ENCODE measurements around the gene GH1. TPM values are rescaled to one million over a fixed set of nuclear protein-coding genes. Genes with fewer than 3 reads are reported as not detected.
A peak's percentile ranks its signal among the peaks of the same experiment; 100 is the strongest.

The GH1 gene
- total and polyA plus RNA-seq, 4 donors = not detected

GRCh38 chr17:63946440-63947363 is 28.1 kb upstream of the GH1 start:
- WGBS, 2 donors = 52% methylated on average over 20 of the region's 20 CpGs

GRCh38 chr17:63945784-63946439 is 27.3 kb upstream of the GH1 start:
- DNase-seq (no peak), ATAC-seq (ENCODE audit: low FRiP score) (no peak)
- Histone ChIP-seq H3K9me3 (ENCODE audit: control insufficient read depth, low read length) (no peaks in the 10 kb centered on the region), H3K27me3 (ENCODE audit: control insufficient read depth in 1 of 2, insufficient read depth in 2 of 2, low read length in 1 of 2) (no peaks in the 10 kb centered on the region), H3K27ac (ENCODE audit: low read depth in 1 of 2, low read length in 2 of 2) (no peak overlapping the region), H3K4me3 (ENCODE audit: low read length in 2 of 2) (no peak overlapping the region), H3K36me3 (ENCODE audit: control insufficient read depth in 1 of 2, insufficient read depth in 2 of 2, low read length in 1 of 2) (no peaks in the 10 kb centered on the region), H3K4me1 (ENCODE audit: control insufficient read depth in 1 of 2, insufficient read depth in 2 of 2, low read length in 2 of 2) (no peaks in the 10 kb centered on the region)
- intact Hi-C loops (cut with DNase I) = no loop called here
- WGBS, 2 donors = 78 to 82% methylated on average over 6 of the region's 6 CpGs

More at GRCh38 chr17:63946440-63947363, 28.1 kb upstream of the GH1 start:
- Histone ChIP-seq H3K27me3 (ENCODE audit: control insufficient read depth in 1 of 2, insufficient read depth in 2 of 2, low read length in 1 of 2) (no peaks in the 10 kb centered on the region), H3K4me3 (ENCODE audit: low read length in 2 of 2) (no peak overlapping the region), H3K9me3 (ENCODE audit: control insufficient read depth, low read length) (no peaks in the 10 kb centered on the region), H3K36me3 (ENCODE audit: control insufficient read depth in 1 of 2, insufficient read depth in 2 of 2, low read length in 1 of 2) (no peaks in the 10 kb centered on the region), H3K27ac (ENCODE audit: low read depth in 1 of 2, low read length in 2 of 2) (no peak overlapping the region), H3K4me1 (ENCODE audit: control insufficient read depth in 1 of 2, insufficient read depth in 2 of 2, low read length in 2 of 2) (no peaks in the 10 kb centered on the region)
- ATAC-seq (ENCODE audit: low FRiP score) (peak; percentile 73), DNase-seq (no peak)
- intact Hi-C loops (cut with DNase I) = no loop called here

- Histone ChIP-seq H3K4me1 (ENCODE audit: control insufficient read depth in 1 of 2, insufficient read depth in 2 of 2, low read length in 2 of 2) (no peaks in the 10 kb centered on the region), H3K27ac (ENCODE audit: low read depth in 1 of 2, low read length in 2 of 2) (no peak overlapping the region), H3K27me3 (ENCODE audit: control insufficient read depth in 1 of 2, insufficient read depth in 2 of 2, low read length in 1 of 2) (no peaks in the 10 kb centered on the region), H3K4me3 (ENCODE audit: low read length in 2 of 2) (no peak overlapping the region), H3K36me3 (ENCODE audit: control insufficient read depth in 1 of 2, insufficient read depth in 2 of 2, low read length in 1 of 2) (no peaks in the 10 kb centered on the region), H3K9me3 (ENCODE audit: control insufficient read depth, low read length) (no peaks in the 10 kb centered on the region)
- WGBS, 2 donors = 83 to 85% methylated on average over 24 of the region's 24 CpGs
- intact Hi-C loops (cut with DNase I) = no loop called here
- no peak for ATAC-seq (ENCODE audit: low FRiP score)
- no peak for DNase-seq
These were observed 26.3 kb upstream of the GH1 start for GRCh38 chr17:63944736-63945499.

- ATAC-seq (ENCODE audit: low FRiP score) (no peak), DNase-seq (no peak)
- Histone ChIP-seq H3K36me3 (ENCODE audit: control insufficient read depth in 1 of 2, insufficient read depth in 2 of 2, low read length in 1 of 2) (no peaks in the 10 kb centered on the region), H3K9me3 (ENCODE audit: control insufficient read depth, low read length) (no peaks in the 10 kb centered on the region), H3K4me3 (ENCODE audit: low read length in 2 of 2) (no peak overlapping the region), H3K27me3 (ENCODE audit: control insufficient read depth in 1 of 2, insufficient read depth in 2 of 2, low read length in 1 of 2) (no peaks in the 10 kb centered on the region), H3K27ac (ENCODE audit: low read depth in 1 of 2, low read length in 2 of 2) (no peak overlapping the region), H3K4me1 (ENCODE audit: control insufficient read depth in 1 of 2, insufficient read depth in 2 of 2, low read length in 2 of 2) (no peaks in the 10 kb centered on the region)
- 84 to 85% methylated on average over 9 of the region's 9 CpGs for WGBS, 2 donors
- intact Hi-C loops (cut with DNase I) = no loop called here
These were observed 25.1 kb upstream of the GH1 start for GRCh38 chr17:63943745-63944144.

- ATAC-seq (ENCODE audit: low FRiP score) (no peak), DNase-seq (no peak)
- Histone ChIP-seq H3K27ac (ENCODE audit: low read depth in 1 of 2, low read length in 2 of 2) (no peak overlapping the region), H3K4me1 (ENCODE audit: control insufficient read depth in 1 of 2, insufficient read depth in 2 of 2, low read length in 2 of 2) (no peaks in the 10 kb centered on the region), H3K9me3 (ENCODE audit: control insufficient read depth, low read length) (no peaks in the 10 kb centered on the region), H3K4me3 (ENCODE audit: low read length in 2 of 2) (no peak overlapping the region), H3K27me3 (ENCODE audit: control insufficient read depth in 1 of 2, insufficient read depth in 2 of 2, low read length in 1 of 2) (no peaks in the 10 kb centered on the region), H3K36me3 (ENCODE audit: control insufficient read depth in 1 of 2, insufficient read depth in 2 of 2, low read length in 1 of 2) (no peaks in the 10 kb centered on the region)
- intact Hi-C loops (cut with DNase I) = no loop called here
- WGBS, 2 donors = 93 to 94% methylated on average over 21 of the region's 21 CpGs
These were observed 23.8 kb upstream of the GH1 start for GRCh38 chr17:63942309-63942985.

- Histone ChIP-seq H3K4me1 (ENCODE audit: control insufficient read depth in 1 of 2, insufficient read depth in 2 of 2, low read length in 2 of 2) (no peaks in the 10 kb centered on the region), H3K9me3 (ENCODE audit: control insufficient read depth, low read length) (no peaks in the 10 kb centered on the region), H3K4me3 (ENCODE audit: low read length in 2 of 2) (no peak overlapping the region), H3K27me3 (ENCODE audit: control insufficient read depth in 1 of 2, insufficient read depth in 2 of 2, low read length in 1 of 2) (no peaks in the 10 kb centered on the region), H3K27ac (ENCODE audit: low read depth in 1 of 2, low read length in 2 of 2) (no peak overlapping the region), H3K36me3 (ENCODE audit: control insufficient read depth in 1 of 2, insufficient read depth in 2 of 2, low read length in 1 of 2) (no peaks in the 10 kb centered on the region)
- WGBS, 2 donors = 90 to 94% methylated on average over 23 of the region's 23 CpGs
- ATAC-seq (ENCODE audit: low FRiP score) = no peak
- intact Hi-C loops (cut with DNase I) = no loop called here
- no peak for DNase-seq
These were observed 23.1 kb upstream of the GH1 start for GRCh38 chr17:63941751-63942150.

- intact Hi-C loops (cut with DNase I) = no loop called here
- H3K27ac ChIP-seq (ENCODE audit: low read depth in 1 of 2, low read length in 2 of 2) = no peak overlapping the region
- no peaks in the 10 kb centered on the region for H3K27me3 ChIP-seq (ENCODE audit: control insufficient read depth in 1 of 2, insufficient read depth in 2 of 2, low read length in 1 of 2)
- no peaks in the 10 kb centered on the region for H3K36me3 ChIP-seq (ENCODE audit: control insufficient read depth in 1 of 2, insufficient read depth in 2 of 2, low read length in 1 of 2)
- ATAC-seq (ENCODE audit: low FRiP score) = no peak
- 96 to 97% methylated on average over 12 of the region's 12 CpGs for WGBS, 2 donors
- H3K4me3 ChIP-seq (ENCODE audit: low read length in 2 of 2) = no peak overlapping the region
- no peaks in the 10 kb centered on the region for H3K4me1 ChIP-seq (ENCODE audit: control insufficient read depth in 1 of 2, insufficient read depth in 2 of 2, low read length in 2 of 2)
- DNase-seq = no peak
- H3K9me3 ChIP-seq (ENCODE audit: control insufficient read depth, low read length) = no peaks in the 10 kb centered on the region
These were observed 22.5 kb upstream of the GH1 start for GRCh38 chr17:63941162-63941561.

GRCh38 chr17:63940584-63940983 is 21.9 kb upstream of the GH1 start:
- Histone ChIP-seq H3K27ac (ENCODE audit: low read depth in 1 of 2, low read length in 2 of 2) (no peak overlapping the region), H3K4me3 (ENCODE audit: low read length in 2 of 2) (no peak overlapping the region), H3K36me3 (ENCODE audit: control insufficient read depth in 1 of 2, insufficient read depth in 2 of 2, low read length in 1 of 2) (no peaks in the 10 kb centered on the region), H3K4me1 (ENCODE audit: control insufficient read depth in 1 of 2, insufficient read depth in 2 of 2, low read length in 2 of 2) (no peaks in the 10 kb centered on the region), H3K27me3 (ENCODE audit: control insufficient read depth in 1 of 2, insufficient read depth in 2 of 2, low read length in 1 of 2) (no peaks in the 10 kb centered on the region), H3K9me3 (ENCODE audit: control insufficient read depth, low read length) (no peaks in the 10 kb centered on the region)
- DNase-seq (no peak), ATAC-seq (ENCODE audit: low FRiP score) (no peak)
- WGBS, 2 donors = 95 to 97% methylated on average over 13 to 14 of the region's 14 CpGs
- intact Hi-C loops (cut with DNase I) = no loop called here

All from aorta (tissue), 5 donors.